ENCODE results near the gene CAPN5.
"Not testable (repeated sequence)": the region's sequence is repeated elsewhere in the genome, so short reads cannot be mapped to it uniquely, and the experiment has no call there.

CAPN5 gene

GRCh38 chr11:77088236-77089003 is 21.6 kb downstream of the CAPN5 start:
- no peak overlapping the region for H3K4me3 Mint-ChIP-seq
- H3K27ac Mint-ChIP-seq = no peak overlapping the region
- no peaks in the 10 kb centered on the region for H3K9me3 Mint-ChIP-seq
- DNase-seq = no peak
- H3K27me3 Mint-ChIP-seq = peaks cover 0 to 5% of the 10 kb centered on the region in 2 donors
- no peaks in the 10 kb centered on the region for H3K36me3 Mint-ChIP-seq
- H3K4me1 Mint-ChIP-seq = peaks cover under 1 to 7% of the 10 kb centered on the region in 2 donors
- ATAC-seq (replicated peaks) = no peak

GRCh38 chr11:77089004-77089545 is 22.3 kb downstream of the CAPN5 start:
- Mint-ChIP-seq H3K27ac (no peak overlapping the region), H3K27me3 (peaks cover 0 to 5% of the 10 kb centered on the region in 2 donors), H3K9me3 (no peaks in the 10 kb centered on the region), H3K4me1 (peaks cover 0 to 6% of the 10 kb centered on the region in 2 donors), H3K4me3 (no peak overlapping the region), H3K36me3 (no peaks in the 10 kb centered on the region)
- no peak for DNase-seq
- ATAC-seq (replicated peaks) = no peak

- no peak overlapping the region for H3K4me3 Mint-ChIP-seq
- ATAC-seq (replicated peaks) = no peak
- no peaks in the 10 kb centered on the region for H3K9me3 Mint-ChIP-seq
- peaks cover 0 to 5% of the 10 kb centered on the region in 2 donors for H3K27me3 Mint-ChIP-seq
- H3K4me1 Mint-ChIP-seq = peaks cover 0 to 6% of the 10 kb centered on the region in 2 donors
- H3K27ac Mint-ChIP-seq = no peak overlapping the region
- no peaks in the 10 kb centered on the region for H3K36me3 Mint-ChIP-seq
- DNase-seq = no peak
Observed at GRCh38 chr11:77090046-77090372, 23.2 kb downstream of the CAPN5 start.

- Mint-ChIP-seq H3K36me3 (no peaks in the 10 kb centered on the region), H3K27me3 (peaks cover 0 to 5% of the 10 kb centered on the region in 2 donors), H3K4me3 (no peak overlapping the region), H3K4me1 (peaks cover 0 to 6% of the 10 kb centered on the region in 2 donors), H3K9me3 (no peaks in the 10 kb centered on the region), H3K27ac (no peak overlapping the region)
- ATAC-seq (replicated peaks) = peak; percentile 4 to 9
- no peak for DNase-seq
Observed at GRCh38 chr11:77090373-77091111, 23.8 kb downstream of the CAPN5 start.

GRCh38 chr11:77091146-77091940 is 24.6 kb downstream of the CAPN5 start:
- Mint-ChIP-seq H3K4me3 (no peak overlapping the region), H3K9me3 (no peaks in the 10 kb centered on the region), H3K27me3 (peaks cover 0 to 5% of the 10 kb centered on the region in 2 donors), H3K27ac (peak overlapping the region; percentile 21), H3K36me3 (no peaks in the 10 kb centered on the region), H3K4me1 (peaks cover 0 to 6% of the 10 kb centered on the region in 2 donors)
- DNase-seq (peak; percentile 66), ATAC-seq (replicated peaks) (peak; percentile 90 to 97)

GRCh38 chr11:77092382-77092781 is 25.6 kb downstream of the CAPN5 start:
- peaks cover 0 to 6% of the 10 kb centered on the region in 2 donors for H3K4me1 Mint-ChIP-seq
- no peak for DNase-seq
- no peak overlapping the region for H3K4me3 Mint-ChIP-seq
- H3K27ac Mint-ChIP-seq = no peak overlapping the region
- ATAC-seq (replicated peaks) = no peak
- peaks cover 0 to 5% of the 10 kb centered on the region in 2 donors for H3K27me3 Mint-ChIP-seq
- no peaks in the 10 kb centered on the region for H3K36me3 Mint-ChIP-seq
- H3K9me3 Mint-ChIP-seq = no peaks in the 10 kb centered on the region

GRCh38 chr11:77093056-77093891 is 26.5 kb downstream of the CAPN5 start:
- no peak for ATAC-seq (replicated peaks)
- Mint-ChIP-seq H3K27ac (no peak overlapping the region), H3K9me3 (no peaks in the 10 kb centered on the region), H3K36me3 (no peaks in the 10 kb centered on the region), H3K27me3 (peaks cover 0 to 5% of the 10 kb centered on the region in 2 donors), H3K4me1 (peaks cover 0 to 6% of the 10 kb centered on the region in 2 donors), H3K4me3 (no peak overlapping the region)
- no peak for DNase-seq

GRCh38 chr11:77093987-77094840 is 27.4 kb downstream of the CAPN5 start:
- Mint-ChIP-seq H3K27me3 (peaks cover 0 to 5% of the 10 kb centered on the region in 2 donors), H3K27ac (no peak overlapping the region), H3K9me3 (no peaks in the 10 kb centered on the region), H3K36me3 (no peaks in the 10 kb centered on the region), H3K4me3 (no peak overlapping the region), H3K4me1 (peaks cover 0 to 6% of the 10 kb centered on the region in 2 donors)
- ATAC-seq (replicated peaks) (no peak), DNase-seq (no peak)

GRCh38 chr11:77094841-77095365 is 28.1 kb downstream of the CAPN5 start:
- no peak overlapping the region for H3K27ac Mint-ChIP-seq
- peaks cover 0 to 5% of the 10 kb centered on the region in 2 donors for H3K27me3 Mint-ChIP-seq

GRCh38 chr11:77095551-77096490 is 29.1 kb downstream of the CAPN5 start:
- Mint-ChIP-seq H3K27ac (no peak overlapping the region), H3K4me1 (peaks cover 0 to 5% of the 10 kb centered on the region in 2 donors), H3K9me3 (peaks cover 0 to 1% of the 10 kb centered on the region in 2 donors), H3K36me3 (no peaks in the 10 kb centered on the region), H3K27me3 (peaks cover 0 to 5% of the 10 kb centered on the region in 2 donors), H3K4me3 (no peak overlapping the region)
- ATAC-seq (replicated peaks) (no peak), DNase-seq (no peak)

More at GRCh38 chr11:77094841-77095365, 28.1 kb downstream of the CAPN5 start:
- Mint-ChIP-seq H3K9me3 (no peaks in the 10 kb centered on the region), H3K4me1 (peaks cover 0 to 6% of the 10 kb centered on the region in 2 donors), H3K4me3 (no peak overlapping the region), H3K36me3 (no peaks in the 10 kb centered on the region)
- no peak for ATAC-seq (replicated peaks)
- DNase-seq = no peak

GRCh38 chr11:77096591-77097019 is 29.8 kb downstream of the CAPN5 start:
- H3K27ac Mint-ChIP-seq = no peak overlapping the region
- no peaks in the 10 kb centered on the region for H3K4me1 Mint-ChIP-seq
- H3K9me3 Mint-ChIP-seq = peaks cover 0 to 1% of the 10 kb centered on the region in 2 donors
- no peaks in the 10 kb centered on the region for H3K36me3 Mint-ChIP-seq
- peaks cover 0 to 2% of the 10 kb centered on the region in 2 donors for H3K27me3 Mint-ChIP-seq
- no peak for ATAC-seq (replicated peaks)
- DNase-seq = no peak
- H3K4me3 Mint-ChIP-seq = no peak overlapping the region

- not testable (repeated sequence) for H3K4me3 Mint-ChIP-seq; ATAC-seq (replicated peaks); H3K36me3 Mint-ChIP-seq; H3K4me1 Mint-ChIP-seq; DNase-seq; H3K9me3 Mint-ChIP-seq; H3K27ac Mint-ChIP-seq; H3K27me3 Mint-ChIP-seq
Observed at GRCh38 chr11:77097180-77097579, 30.4 kb downstream of the CAPN5 start.
